Esophagus mucosa (tissue), 1 donor: ENCODE measurements around the gene DNAH11. TPM values are rescaled to one million over a fixed set of nuclear protein-coding genes. Genes with fewer than 3 reads are reported as not detected.
"Not testable (repeated sequence)": the region's sequence is repeated elsewhere in the genome, so short reads cannot be mapped to it uniquely, and the experiment has no call there.

ENCODE experiments used
- ATAC-seq: fragments of 200-7000 bp; cut with Tn5 transposase; one replicate; pipeline ENCODE4 v1.9.1; 2020
- total RNA-seq: library from RNA; stranded (reverse); gene quantifications from one replicate; pipeline ENCODE4 v1.2.4, GENCODE V29; 2023
- donor health status: DM: yes; HTN: yes; CAD: no.

Gene DNAH11
- total RNA-seq, 1 donor from 2014 or later, result 1.1 TPM

DNA sequence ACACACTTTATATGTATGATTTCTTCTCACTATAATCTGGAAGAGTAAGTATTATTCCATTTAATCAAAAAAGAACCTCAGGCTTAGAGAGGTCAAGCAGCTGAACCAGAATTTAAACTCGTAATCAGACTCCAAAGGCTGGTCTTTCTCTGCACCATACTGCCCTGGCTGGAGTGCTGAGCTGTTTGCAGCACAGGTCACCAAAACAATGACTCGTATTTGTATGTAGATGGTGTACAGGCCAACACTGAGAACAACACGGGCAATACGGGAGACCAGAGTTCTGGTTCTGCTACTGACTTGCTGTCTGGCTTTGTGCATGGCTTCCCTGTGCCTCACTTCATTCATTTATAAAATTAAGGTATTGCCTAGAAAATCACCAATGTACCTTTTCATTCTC, 344.9 kb downstream of the DNAH11 start:
- no peak for ATAC-seq

DNA sequence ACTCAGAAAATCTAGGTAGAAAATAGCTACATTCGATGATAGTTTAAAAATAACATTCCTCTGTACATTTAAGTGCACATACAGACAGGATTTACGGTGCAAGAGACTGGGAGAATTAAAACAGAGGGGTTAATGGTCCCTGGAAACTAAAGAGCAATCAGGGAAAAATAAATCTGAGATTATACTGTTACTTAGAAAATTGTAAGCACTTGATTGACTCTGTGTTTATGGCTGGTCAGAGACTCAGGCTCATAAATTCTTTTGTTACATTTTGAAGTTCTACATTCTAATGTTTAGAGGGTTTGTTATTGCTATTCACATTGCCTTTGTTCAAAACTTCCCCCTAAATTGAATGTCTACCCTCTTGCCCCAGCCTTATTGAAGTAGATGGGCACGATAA, 348.5 kb downstream of the DNAH11 start:
- no peak for ATAC-seq

DNA sequence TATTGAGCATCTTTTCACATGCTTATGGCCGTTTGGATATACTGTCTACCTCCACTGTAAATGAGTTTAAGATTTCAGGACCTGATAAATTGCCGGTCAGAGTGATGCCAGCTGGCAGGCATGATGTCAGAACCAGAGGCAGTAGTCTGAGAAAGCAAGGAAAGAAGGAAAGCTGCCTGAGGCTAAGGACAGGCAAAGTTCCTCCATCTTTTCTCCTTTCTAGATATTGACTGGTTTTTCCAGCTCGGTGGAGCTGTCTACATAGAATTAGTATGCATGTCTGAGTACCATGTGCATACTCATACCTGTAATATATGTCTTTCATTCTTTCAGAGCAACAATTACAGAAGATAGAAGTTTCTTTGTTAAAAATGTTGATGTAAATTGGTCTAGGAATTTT, 350.6 kb downstream of the DNAH11 start:
- ATAC-seq, result no peak

DNA sequence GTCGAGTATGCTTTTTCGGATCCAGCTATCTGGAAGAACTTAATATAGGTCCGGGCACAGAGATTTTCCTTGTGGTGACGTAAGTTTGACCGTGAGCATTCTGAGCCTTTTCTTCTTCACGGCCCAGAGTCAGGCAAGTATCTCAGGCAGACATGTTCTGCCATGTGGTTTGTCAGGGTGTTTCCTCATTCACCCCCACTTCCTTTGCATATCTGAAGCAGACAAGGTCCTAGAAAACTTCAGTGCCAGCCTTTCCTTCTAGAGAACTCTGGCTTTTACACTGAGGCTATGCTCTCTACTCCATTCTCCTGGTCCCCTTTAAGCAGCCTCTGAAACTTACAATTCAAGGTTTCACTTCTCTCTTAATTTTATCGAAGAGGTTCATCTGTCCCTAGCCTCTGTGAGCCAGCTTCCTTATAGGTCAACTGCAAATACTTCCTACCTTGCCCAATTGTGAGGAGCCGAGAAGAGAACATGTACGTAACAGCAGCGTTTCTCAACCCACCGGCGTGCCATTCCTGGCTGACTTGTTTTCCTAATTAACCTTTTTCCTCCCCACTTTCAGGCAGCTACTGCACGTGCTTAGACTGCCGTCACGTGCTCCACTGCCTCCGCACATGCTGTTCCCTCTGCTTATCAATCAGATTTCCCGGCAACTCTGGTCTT, 355.6 kb downstream of the DNAH11 start:
- ATAC-seq, result no peak

DNA sequence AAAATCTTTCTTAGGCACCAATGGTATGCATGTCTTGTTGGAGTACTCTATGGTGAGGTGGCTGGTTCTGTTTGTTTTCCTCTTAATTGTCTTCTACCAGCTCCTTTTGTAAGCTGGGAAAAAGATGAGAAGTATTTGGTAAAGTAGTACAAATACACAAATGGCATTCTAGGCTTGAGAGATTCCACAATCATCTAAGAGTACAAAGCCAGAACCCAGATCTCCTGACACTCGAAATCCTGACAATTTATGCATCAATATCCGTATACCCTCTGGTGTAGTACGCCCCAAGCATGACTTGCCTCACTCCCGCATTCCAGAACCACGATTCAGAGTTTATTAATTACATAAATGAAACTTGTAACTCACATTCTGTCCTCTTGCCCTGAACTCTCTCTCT, 359.4 kb downstream of the DNAH11 start:
- no peak for ATAC-seq

DNA sequence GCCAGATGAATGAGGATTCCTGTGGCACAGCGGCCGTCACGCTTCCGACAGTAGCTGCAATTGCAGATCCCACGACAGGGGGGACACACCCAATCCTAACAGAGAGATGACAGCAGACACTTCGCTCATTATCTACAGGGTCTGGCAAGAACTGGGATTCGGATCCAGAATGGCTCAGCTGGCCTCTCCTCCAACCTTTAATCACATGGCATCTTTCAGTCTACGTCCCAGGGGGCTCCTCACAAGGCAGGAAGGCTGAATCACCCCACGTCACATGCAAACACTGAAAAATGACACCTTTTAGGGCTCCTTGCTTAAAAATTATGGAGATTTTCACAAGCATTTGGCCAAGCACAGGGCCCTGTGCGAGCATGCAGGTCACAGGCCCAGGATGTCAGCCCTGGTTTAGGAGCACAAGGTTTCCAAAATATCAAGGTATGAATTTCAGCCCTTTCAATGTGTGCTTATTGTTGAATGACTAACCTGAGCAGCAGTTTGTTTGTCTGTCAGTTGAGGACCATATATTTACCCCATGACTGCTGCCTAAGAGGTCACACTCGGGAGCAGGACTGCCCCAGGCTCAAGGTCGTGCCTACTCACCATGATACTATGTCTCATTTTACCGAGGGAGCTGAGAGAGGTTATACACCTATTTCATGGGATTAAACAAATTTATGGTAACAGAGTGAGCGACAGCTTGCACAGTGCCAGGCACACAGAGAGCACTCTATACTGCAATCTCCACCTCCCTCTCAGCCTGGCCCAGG, 360.4 kb downstream of the DNAH11 start:
- ATAC-seq, result no peak

DNA sequence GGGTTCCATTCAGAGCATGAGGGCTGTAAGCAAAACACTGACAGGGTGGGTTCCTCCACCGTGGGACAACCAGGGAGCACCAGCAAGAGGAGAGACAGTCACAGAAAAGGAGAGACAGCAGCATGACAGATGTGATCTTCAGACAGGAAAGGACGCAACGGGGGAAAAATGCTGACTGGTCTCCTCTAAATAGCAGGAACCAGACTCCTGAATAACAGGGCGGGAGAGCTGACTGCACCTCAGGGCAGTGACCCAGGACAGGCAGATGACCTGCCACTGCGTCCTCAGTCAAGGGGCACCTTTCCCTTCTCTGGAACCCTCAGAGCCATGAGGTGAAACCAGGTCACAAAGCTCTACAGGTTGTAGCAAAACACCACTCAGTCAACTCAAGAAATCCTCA, 365.9 kb downstream of the DNAH11 start:
- ATAC-seq, result no peak

DNA sequence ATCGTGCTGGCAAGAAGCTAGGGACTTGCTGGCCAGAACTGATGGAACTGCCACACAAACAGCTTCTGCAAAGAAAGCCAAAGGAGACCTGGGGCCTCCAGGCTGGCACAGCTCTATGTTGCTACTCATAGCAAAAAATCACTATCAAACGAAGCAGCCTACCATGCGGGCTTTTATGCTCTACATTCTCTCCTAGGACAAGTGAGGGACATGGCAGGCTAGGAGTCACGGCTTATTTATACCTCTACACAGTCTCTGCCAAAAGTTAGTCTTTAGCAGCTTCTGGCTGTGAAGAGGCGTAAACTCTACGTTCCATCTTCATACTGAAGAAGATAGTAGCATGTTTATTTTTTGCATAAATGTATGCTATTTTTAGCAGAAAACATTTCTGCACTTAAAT, 367.4 kb downstream of the DNAH11 start:
- ATAC-seq, result no peak

DNA sequence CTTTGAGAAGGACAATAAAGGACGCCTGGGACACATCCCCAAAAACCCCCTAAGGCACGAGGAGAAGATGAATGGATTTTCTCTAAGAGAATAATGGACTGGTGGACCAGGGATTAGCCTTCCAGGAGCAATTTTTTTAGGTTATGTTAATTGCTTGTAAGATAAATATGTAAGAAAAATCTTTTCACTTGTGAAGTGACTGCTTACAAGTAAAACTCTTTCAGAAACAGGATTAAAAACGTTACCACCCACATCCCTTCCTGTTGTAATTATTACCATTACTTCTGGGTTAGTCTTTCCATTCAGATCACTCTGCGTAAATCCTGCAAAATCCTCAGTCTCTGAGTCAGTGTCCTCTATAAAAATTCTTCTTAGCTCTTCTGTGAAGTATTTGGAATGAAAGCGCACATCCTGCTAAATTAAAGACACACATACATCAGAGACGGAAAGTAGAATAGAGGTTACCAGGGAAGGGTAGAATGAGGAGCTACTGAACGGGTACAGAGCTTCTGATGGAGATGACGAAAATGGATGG, 368.6 kb downstream of the DNAH11 start:
- no peak for ATAC-seq

DNA sequence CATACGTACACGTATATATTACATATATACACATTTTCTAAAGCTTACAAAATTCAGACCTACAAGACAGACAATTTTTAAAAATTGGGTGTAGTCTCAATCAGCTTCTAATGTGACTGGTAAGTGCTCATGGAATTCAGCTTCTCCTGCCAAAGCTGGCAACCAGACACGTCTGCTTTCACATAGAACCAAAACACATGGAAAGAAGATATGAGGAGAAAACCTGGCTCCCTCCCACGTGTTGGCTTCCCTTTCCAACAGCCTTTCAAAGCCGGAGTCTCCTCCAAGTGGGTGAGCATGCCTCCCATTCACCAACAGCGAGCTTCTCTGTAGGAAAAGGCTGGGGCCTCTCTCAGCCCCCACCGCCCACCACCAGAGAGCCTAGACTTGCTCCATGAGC, 369.5 kb downstream of the DNAH11 start:
- no peak for ATAC-seq

DNA sequence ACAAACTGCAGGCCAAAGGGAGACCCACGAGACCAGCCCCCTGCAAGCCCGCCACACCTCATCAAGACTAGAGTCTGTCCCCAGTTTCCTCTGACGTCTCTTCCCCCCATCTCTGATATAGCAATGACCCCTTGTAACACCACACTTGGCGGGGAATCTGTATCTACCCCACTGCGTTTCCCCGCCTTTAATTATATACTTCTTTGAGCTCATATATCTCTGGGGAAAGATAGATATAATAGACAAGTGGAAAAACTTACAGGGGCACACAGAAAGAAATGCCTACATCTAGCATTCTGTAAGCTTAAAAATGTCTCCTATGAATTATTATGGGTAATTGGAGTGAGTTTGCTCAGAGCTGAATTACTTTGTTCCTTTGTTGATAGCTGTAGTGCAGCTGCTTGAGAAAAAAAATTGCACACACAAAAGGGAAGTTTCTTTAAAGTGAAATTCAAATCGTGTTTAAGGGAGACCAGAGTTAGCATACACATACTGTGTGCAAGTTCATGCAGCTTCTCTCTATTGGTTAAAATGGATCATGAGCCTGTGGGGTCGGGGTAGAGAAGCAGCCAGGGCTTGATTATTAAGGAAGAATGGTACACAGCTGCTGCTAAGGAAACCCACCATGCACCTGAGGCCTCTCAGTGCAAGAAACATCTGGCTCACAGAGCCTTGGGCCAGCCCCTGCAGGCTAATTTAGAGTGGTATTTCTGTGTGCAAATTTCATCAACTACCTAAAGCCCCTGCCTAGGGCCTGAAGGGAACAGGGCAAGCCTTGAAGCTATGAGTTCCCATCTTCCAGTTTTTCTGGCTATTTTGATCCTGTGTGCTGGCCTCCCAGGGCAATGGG, 370.3 kb downstream of the DNAH11 start:
- ATAC-seq, result no peak

DNA sequence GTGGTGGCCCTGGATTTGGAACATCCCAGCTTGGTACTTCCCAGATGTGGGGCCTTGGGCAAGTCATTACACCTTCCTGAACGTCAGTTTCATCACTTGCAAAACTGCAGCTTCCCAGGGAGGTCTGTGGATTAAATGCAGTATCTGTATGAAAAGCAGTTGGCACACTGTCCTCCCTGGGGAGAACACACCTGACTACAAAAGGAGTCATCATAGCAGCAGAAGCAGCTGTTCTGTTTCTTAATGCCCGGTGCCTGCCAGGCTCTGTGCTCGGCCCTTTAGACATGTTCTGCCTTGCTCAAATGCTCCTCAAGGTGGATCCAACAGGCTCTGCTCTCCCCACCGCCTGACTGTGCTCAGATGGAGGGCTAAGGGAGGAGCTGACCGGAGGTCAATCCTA, 371.8 kb downstream of the DNAH11 start:
- ATAC-seq, result peak; percentile 89

DNA sequence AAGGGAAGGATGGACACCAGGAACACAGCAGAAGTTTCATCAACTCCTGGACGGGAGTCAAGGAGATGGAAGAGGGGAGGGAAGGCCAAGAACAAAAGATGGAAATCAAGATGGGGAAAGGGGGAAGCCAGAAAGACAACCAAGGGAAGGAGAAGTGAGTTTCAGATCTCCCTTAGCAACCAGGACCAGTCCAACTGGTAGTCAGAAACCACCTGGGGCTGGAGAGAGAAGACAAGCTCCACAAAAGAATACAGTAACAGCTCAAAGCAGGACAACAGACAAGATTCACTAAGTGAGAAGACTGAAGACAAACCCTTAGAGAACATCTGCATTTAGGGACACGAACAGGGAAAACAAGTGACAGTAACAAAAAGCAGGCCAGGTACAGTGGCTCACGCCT, 372.3 kb downstream of the DNAH11 start:
- peak; percentile 61 for ATAC-seq

DNA sequence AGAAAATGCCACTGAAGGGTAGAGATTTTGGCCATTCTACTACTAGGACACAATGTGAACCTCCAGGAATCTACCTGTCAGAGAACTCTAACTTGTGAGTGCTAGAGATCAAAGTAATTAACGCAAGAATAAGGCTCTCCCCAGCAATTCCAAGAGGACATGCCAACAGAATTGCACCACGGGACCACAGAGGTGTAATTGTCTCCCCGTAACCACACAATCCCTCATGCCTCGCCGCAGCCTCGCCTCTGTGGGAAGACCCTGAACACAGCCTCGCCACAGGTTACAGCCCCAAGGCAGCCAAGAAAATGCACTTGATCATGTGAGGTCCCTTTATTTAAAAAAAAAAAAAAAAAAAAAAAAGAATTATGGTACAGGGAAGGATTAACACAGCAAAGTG, 373.3 kb downstream of the DNAH11 start:
- ATAC-seq, result no peak

DNA sequence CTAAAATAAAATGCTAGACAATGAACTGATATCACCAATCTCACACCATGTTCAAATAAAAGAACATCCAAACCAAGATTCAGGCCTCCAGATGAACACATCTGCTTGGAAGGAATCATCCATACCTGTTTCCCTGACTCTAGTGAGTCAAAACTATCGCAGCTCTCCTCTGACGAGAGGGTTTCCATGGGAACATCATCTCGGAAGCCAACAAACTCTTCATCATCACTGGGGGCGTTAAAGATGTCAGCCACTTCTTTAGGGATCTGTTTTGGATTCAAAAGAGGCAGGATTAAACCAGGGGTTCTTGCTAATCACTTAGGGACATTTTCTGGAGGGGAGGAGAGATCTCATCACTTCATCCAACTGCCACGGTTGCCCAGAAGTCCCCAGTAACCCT, 373.8 kb downstream of the DNAH11 start:
- ATAC-seq, result no peak

DNA sequence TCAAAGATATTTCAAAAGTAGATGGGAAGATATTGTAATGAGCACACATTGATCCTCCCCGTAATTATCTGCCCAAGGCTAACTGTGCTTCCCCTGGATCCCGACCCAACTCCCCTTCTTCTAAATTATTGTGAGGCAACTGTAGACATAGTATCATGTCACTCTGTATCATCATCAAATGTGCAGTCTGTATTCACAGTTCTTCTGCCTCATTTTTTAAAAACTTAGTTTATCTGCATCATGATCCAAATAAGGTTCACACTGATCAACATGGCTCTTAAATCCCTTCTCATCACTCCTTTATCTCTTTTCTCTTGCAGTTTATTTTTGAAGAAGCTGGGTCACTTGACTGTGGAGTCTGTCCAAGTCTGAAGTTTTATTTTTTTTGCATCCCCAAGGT, 375.4 kb downstream of the DNAH11 start:
- ATAC-seq, result no peak

DNA sequence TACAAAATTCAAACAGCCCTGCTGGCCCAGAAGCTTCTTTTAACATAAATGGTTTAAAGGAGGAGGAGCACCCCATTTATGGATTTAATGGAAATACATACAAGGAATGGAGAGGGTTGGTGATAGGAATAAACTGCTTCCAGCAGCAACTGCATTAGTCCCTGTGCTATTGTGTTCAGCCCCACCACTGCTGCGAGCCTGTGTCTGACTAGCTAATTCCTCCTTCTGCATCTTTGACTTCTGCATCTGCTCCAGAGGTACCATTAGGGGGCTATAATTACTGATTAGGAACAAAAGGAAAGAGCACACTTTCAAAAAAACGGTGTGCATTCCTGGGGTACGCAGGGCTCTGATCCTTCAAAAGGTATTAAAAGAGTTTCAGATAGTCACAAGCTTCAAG, 378.1 kb downstream of the DNAH11 start:
- no peak for ATAC-seq

DNA sequence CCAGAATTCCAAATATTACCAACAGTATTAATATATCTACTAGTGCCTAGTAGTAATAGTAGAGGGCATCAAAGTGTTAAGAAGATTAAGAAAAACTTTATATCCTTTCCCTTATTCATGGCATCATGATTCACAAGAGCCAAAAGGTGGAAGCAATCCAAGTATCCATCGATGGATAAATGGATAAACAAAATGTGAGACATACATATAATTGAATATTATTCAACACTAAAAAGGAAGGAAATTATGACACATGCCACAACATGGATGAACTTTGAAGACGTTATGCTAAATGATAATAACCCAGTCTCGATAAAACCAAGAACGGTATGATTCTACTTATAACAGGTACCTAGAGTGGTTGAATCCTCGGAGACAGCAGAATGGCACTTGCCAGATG, 379.8 kb downstream of the DNAH11 start:
- ATAC-seq, result no peak

DNA sequence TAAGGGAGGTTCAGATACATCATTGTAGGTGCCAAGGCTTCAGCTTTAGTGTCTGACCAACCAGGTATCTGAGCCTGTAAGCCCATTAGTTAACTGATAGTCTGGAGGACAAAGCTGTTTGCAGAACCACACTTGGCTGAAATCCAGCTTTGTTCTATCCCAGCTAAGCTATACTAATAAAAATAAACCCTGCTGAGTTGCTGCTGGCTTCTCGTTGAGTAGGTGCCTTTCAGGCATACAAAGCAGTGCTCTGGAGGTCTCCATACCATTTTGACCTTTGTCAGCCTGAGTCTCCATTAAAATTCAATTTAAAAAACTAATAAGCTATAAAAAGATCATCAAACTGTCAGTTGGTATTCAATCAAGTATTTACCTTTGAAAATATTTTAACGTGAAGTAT, 380.8 kb downstream of the DNAH11 start:
- no peak for ATAC-seq

DNA sequence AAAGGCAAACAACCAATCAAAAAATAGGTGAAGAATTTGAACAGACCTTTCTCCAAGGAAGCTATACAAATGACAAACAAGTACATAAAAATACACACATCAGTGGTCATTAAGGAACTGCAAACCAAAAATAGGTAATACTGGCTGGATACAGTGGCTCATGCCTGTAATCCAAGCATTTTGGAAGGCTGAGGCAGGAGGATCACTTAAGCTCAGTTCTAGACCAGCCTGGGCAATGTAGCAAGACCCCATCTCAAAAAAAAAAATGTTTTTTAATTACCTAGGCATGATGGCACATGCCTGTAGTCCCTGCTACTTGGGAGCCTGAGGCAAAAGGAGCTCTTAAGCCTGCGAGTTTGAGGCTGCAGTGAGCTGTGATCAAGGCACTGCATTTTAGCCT, 383.6 kb downstream of the DNAH11 start:
- ATAC-seq, result no peak

DNA sequence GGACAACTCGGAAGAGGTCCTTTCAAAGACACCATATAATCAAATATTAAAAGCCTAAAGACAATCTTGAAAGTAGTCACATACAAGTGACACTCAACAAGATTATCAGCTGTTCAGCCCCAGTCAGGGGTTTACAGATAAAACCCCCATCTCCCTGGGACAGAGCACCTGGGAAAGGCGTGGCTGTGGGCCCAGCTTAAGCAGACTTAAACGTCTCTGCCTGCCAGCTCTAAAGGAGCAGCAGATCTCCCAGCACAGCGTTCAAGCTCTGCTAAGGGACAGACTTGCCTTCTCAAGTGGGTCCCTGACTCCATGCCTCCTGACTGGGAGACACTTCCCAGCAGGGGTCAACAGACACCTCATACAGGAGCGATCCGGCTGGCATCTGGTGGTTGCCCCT, 384.9 kb downstream of the DNAH11 start:
- ATAC-seq, result no peak

DNA sequence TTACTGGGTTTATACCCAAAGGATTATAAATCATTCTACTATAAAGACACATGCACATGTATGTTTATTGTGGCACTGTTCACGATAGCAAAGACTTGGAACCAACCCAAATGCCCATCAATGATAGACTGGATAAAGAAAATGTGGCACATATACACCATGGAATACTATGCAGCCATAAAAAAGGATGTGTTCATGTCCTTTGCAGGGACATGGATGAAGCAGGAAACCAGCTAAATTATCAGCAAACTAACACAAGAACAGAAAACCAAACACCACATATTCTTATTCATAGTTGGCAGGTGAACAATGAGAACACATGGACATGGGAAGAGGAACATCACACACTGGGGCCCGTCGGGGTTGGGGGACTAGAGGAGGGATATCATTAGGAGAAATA, 390.5 kb downstream of the DNAH11 start:
- ATAC-seq, result not testable (repeated sequence)

DNA sequence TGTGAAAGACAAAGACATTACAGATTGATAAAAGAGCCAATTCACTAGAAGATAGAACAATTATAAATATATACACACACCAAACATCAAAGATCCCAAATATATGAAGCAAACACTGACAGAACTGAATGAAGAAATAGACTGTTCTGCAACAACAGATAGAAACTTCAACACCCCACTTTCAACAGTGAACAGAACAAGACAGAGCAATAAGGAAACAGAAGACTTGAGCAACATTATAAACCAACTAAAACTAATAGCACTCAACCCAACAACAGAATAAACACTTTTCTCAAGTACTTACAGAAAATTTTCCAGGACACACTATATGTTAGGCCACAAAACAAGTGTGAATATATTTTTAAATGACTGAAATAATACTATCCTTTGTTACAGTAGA, 392.0 kb downstream of the DNAH11 start:
- no peak for ATAC-seq
